Ovary (tissue), 9 donors: ENCODE data around the gene TBATA. TPM values are rescaled to one million over a fixed set of nuclear protein-coding genes. Genes with fewer than 3 reads are reported as not detected.

Experiments used
- DNase-seq, 5 donors: peaks; one replicate each; pipeline ENCODE4 v3.0.0-alpha.2; 2019 to 2020
- H3K27ac ChIP-seq, 2 donors: fragments of 200-600 bp; one replicate each; pipeline versions ENCODE4 v1.5.1 to v1.8.0; 2019 to 2022
- H3K27me3 ChIP-seq: fragments of 200-600 bp; one replicate; pipeline ENCODE4 v1.8.0; 2022
- H3K36me3 ChIP-seq: fragments of 200-600 bp; sonication (generic); one replicate; pipeline ENCODE4 v1.5.1; 2019
- H3K4me1 ChIP-seq: one replicate; pipeline ENCODE4 v1.8.1; 2013; ENCODE audit warnings: mild to moderate bottlenecking, moderate library complexity; ENCODE audit not compliant: insufficient read depth
- H3K4me3 ChIP-seq: fragments of 200-600 bp; sonication (generic); one replicate; pipeline ENCODE4 v1.5.1; 2017
- H3K9me3 ChIP-seq, 2 donors: fragments of 200-600 bp in 1 of 2; sonication (generic) in 1 of 2; one replicate each; pipeline versions ENCODE4 v1.5.1 to v1.8.1; 2013 to 2019; ENCODE audit warnings: mild to moderate bottlenecking in 1 of 2, moderate library complexity in 1 of 2
- CTCF ChIP-seq, 3 donors: fragments of 450-650 bp in 2 of 3; fragments of 200-600 bp in 1 of 3; IDR thresholded peaks; one replicate each; pipeline versions ENCODE4 v1.5.1 to v1.8.0; 2016 to 2022; ENCODE audit warnings: antibody characterized with exemption in 3 of 3, mild to moderate bottlenecking in 1 of 3
- EP300 ChIP-seq: sonication (generic); formaldehyde crosslinking; IDR thresholded peaks from one replicate; pipeline ENCODE4 v1.6.1; 2017; ENCODE audit warnings: antibody characterized with exemption
- POLR2A ChIP-seq: fragments of 450-650 bp; IDR thresholded peaks from one replicate; pipeline ENCODE4 v1.6.1; 2017; ENCODE audit warnings: antibody characterized with exemption, mild to moderate bottlenecking, moderate library complexity
- WGBS, 3 donors: extraction: QIAGEN DNeasy Blood & Tissue Kit in 1 of 3; methylation state at CpG; one replicate each; pipeline versions ENCODE4 v1.1.5 to v1.1.7; 2013 to 2017; 5-methylcytosine and 5-hydroxymethylcytosine counted together
- intact Hi-C, 4 donors: fragments of 100-400 bp; cut with DNase I; formaldehyde crosslinking; loops; one replicate each; pipeline versions ENCODE4 v1.11.0 to v1.15.1; 2022 to 2023
- polyA plus RNA-seq, 2 donors: library from polyadenylated mRNA; stranded (reverse); fragments of 200-250 nt in 1 of 2; fragments of 350-450 nt in 1 of 2; fragmentation: Illumina TruSeq in 1 of 2; extraction: RNeasy Lipid Tissue Mini Kit (QIAGEN cat#74804) in 1 of 2; gene quantifications; one replicate each; pipeline ENCODE4 v1.2.3, GENCODE V29; 2013 to 2014
- total RNA-seq, 7 donors: library from RNA; depleted of rRNA in 2 of 7; stranded (reverse); fragments of >200 nt in 2 of 7; fragmentation: NEBNext Ultra II Directional in 3 of 7; extraction: Animal tissue kit (Norgen Biotek cat#: 25700) in 3 of 7; gene quantifications; one replicate each; pipeline versions ENCODE4 v1.1.0 to v1.2.4, GENCODE V29; 2016 to 2023
- donor health status: DM: no; HTN: no; CAD: no; lungs with moderate emphysema.
- donor health status: DM: no; HTN: no; CAD: no.
- donor health status: Bipolar disorder and iron deficiency.
- donor health status: DM: yes; HTN: yes; CAD: no.
- donor health status: DM: no; HTN: no; CAD: no.
- donor health status: DM: yes; HTN: yes; CAD: no.

The TBATA gene
- total and polyA plus RNA-seq, 9 donors: not detected

DNA sequence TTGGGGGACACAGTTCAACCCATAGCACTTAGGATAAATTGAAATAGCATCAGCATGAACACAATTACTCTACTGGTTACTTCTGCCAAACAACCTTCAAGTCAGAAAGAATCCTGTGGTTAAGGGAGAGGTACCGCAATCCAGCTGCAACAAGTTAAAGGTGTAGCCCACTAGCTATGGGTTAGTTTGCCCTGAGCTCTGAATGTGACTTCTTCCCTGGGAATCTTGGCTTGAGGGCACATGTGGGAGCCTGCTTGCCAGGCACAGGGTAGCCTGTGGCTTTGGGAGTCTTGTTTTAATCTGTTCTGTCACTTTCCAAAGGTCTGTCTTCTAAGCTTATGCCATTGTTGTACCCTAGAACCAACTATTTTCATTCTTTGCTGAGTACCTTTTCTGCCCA, 21.7 kb upstream of the TBATA start:
- Histone ChIP-seq H3K36me3 (no peaks in the 10 kb centered on the region), H3K9me3 (no peaks in the 10 kb centered on the region), H3K27me3 (no peaks in the 10 kb centered on the region), H3K27ac (no peak overlapping the region), H3K4me1 (no peaks in the 10 kb centered on the region), H3K4me3 (no peak overlapping the region)
- WGBS, 3 donors: 93 to 100% (median 100%) methylated on average over 1 of the region's 1 CpG
- no peak for DNase-seq
- intact Hi-C loops: no loop called here
- TF ChIP-seq CTCF (IDR thresholded peaks at IDR 0.05) (no peak), POLR2A (no peak)

- Histone ChIP-seq H3K36me3 (no peaks in the 10 kb centered on the region), H3K27ac (no peak overlapping the region), H3K9me3 (no peaks in the 10 kb centered on the region), H3K4me1 (no peaks in the 10 kb centered on the region), H3K27me3 (no peaks in the 10 kb centered on the region), H3K4me3 (no peak overlapping the region)
- 95 to 99% (median 96%) methylated on average over 3 of the region's 3 CpGs for WGBS, 3 donors
- no peak for DNase-seq
- TF ChIP-seq EP300 (no peak), POLR2A (no peak)
- intact Hi-C loops: no loop called here
Observed at GRCh38 chr10:70805619-70806215, 20.5 kb upstream of the TBATA start.

GRCh38 chr10:70804421-70804808, 19.2 kb upstream of the TBATA start:
- Histone ChIP-seq H3K4me1 (no peaks in the 10 kb centered on the region), H3K27ac (no peak overlapping the region), H3K27me3 (no peaks in the 10 kb centered on the region), H3K36me3 (no peaks in the 10 kb centered on the region), H3K9me3 (no peaks in the 10 kb centered on the region), H3K4me3 (no peak overlapping the region)
- DNase-seq: no peak
- no peak for TF ChIP-seq CTCF (IDR thresholded peaks at IDR 0.05)
- TF ChIP-seq POLR2A: no peak
- no peak for TF ChIP-seq EP300
- WGBS, 3 donors: 68 to 71% (median 69%) methylated on average over 2 of the region's 2 CpGs
- intact Hi-C loops: no loop called here

DNA sequence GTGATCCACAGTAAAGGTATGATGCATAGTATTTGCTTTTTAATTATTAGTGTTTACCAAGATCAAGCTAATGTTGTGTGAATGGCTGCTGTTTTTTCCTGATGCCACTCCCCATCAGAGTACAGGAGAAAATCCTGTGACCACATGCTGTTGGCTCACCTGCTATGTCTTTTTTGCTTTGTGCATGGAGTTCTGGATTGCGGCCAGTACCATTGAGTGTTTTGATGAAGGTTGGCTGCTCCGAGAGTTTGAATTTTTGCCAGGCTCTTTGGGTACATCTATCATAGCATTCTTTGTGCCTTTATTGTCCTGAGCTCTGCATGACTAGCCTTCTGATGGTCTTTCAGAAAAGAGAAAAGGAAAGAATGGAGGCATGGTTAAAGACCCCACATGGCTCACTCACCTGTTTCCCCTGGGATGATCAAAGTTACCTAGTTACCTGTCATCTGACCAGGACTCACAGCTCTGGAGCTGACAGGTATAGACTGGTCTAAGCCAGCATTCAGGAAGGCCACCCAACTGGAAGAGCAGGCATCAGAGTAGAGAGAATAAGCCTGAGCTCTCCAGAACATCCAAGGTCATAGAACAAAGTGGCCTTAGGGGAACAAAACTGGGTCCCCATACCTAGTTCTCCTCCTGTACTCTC, 18.7 kb upstream of the TBATA start:
- Histone ChIP-seq H3K4me3 (no peak overlapping the region), H3K4me1 (no peaks in the 10 kb centered on the region), H3K27me3 (no peaks in the 10 kb centered on the region), H3K36me3 (no peaks in the 10 kb centered on the region), H3K9me3 (no peaks in the 10 kb centered on the region), H3K27ac (no peak overlapping the region)
- DNase-seq: no peak
- WGBS, 3 donors: 81 to 89% (median 85%) methylated on average over 2 of the region's 2 CpGs
- no peak for TF ChIP-seq CTCF (IDR thresholded peaks at IDR 0.05)
- TF ChIP-seq EP300: no peak
- no peak for TF ChIP-seq POLR2A
- intact Hi-C loops: no loop called here

DNA sequence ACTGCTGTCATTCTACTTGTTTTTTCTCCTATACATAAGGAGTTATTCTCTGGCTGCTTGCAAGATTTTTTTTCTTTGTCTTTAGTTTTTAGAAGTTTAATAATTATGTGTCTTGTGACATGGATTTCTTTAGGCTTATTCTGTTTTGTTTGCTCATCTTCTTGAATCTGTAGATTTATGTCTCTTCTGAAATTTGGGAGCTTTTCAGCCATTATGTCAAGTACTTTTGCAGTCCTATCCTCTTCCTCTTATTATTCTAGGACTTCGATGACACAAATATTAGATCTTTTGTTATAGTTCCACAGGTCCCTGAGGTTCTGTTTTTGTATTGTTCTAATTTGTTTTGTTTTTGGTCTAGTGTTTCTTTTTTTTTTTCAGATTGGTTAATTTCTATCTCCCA, 16.7 kb upstream of the TBATA start:
- intact Hi-C loops: no loop called here
- Histone ChIP-seq H3K27ac (no peak overlapping the region), H3K9me3 (no peaks in the 10 kb centered on the region), H3K36me3 (no peaks in the 10 kb centered on the region), H3K27me3 (no peaks in the 10 kb centered on the region), H3K4me1 (no peaks in the 10 kb centered on the region), H3K4me3 (no peak overlapping the region)
- no peak for TF ChIP-seq CTCF (IDR thresholded peaks at IDR 0.05)
- TF ChIP-seq EP300: no peak
- no peak for TF ChIP-seq POLR2A
- DNase-seq: no peak
- WGBS, 3 donors: 94 to 98% (median 98%) methylated on average over 1 of the region's 1 CpG
